ENCODE data around the gene ZNF577. TPM values are rescaled to one million over a fixed set of nuclear protein-coding genes. Genes with fewer than 3 reads are reported as not detected.

The ZNF577 gene
- total RNA-seq, 1 donor from 2014 or later = 6.9 TPM

DNA sequence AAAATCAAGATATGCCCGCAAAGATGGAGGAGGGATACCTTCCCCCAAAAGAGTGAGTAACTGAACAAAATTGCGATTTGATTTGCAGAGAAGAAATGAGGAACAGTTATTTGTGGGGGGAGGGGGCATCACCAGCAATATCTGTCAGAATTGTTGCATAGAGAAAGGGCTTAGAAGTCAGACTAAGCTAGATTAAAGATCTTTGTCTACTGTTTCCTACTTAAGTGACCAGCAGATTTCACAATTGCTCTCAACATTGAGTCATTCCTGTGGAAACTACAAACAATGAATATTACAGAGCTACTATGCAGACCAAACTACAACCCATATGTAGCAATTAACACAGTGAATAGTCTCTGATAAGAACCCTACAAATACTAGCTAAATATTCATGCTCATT, 65.4 kb downstream of the ZNF577 start:
- Mint-ChIP-seq H3K36me3 (ENCODE audit: low read depth) (no peaks in the 10 kb centered on the region), H3K9me3 (peaks cover 59% of the 10 kb centered on the region), H3K27me3 (no peaks in the 10 kb centered on the region), H3K27ac (no peak overlapping the region), H3K4me3 (no peak overlapping the region), H3K4me1 (no peaks in the 10 kb centered on the region)
- intact Hi-C loops (cut with micrococcal nuclease) = no loop called here
- no peak for DNase-seq

DNA sequence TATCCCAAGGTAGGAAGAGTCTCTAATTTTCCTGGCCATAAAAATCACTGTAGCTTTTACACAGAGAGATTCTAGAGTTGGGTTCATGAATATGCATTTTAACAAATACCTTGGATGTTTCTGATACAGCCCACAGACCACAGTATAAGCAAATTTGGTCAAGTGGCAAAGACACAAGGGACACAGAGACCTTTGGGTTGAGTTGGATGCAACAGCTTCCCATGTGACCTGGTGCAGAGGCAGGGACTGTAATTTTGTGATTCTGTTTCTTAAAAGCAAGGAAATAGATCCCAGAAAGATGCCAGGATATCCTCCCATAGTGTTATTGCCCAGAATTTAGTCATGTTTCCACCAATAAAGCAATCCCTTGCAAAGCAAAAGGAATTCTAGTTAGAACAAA, 65.8 kb downstream of the ZNF577 start:
- intact Hi-C loops (cut with micrococcal nuclease) = no loop called here
- H3K27me3 Mint-ChIP-seq = no peaks in the 10 kb centered on the region
- peaks cover 59% of the 10 kb centered on the region for H3K9me3 Mint-ChIP-seq
- H3K4me3 Mint-ChIP-seq = no peak overlapping the region
- no peaks in the 10 kb centered on the region for H3K36me3 Mint-ChIP-seq (ENCODE audit: low read depth)
- H3K4me1 Mint-ChIP-seq = no peaks in the 10 kb centered on the region
- H3K27ac Mint-ChIP-seq = no peak overlapping the region
- no peak for DNase-seq

DNA sequence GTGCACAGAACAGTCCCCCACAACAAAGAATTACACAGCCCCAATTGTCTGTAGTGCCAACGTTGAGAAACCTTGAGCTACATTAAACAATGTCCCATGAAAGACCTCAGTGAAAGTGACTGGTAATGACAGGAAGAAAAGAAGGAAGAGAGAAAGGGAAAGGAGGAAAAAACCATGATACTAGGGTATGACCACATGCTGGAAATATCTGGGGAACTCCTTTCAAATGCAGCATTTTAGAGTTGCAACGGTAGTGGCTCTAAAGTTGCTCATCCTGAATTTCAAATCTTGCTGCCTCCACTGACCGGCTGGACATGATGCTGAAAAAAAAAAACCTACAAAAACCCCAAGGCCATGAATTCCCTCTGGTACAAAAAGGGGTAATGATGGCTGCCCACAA, 66.3 kb downstream of the ZNF577 start:
- Mint-ChIP-seq H3K36me3 (ENCODE audit: low read depth) (no peaks in the 10 kb centered on the region), H3K4me1 (no peaks in the 10 kb centered on the region), H3K27me3 (no peaks in the 10 kb centered on the region), H3K9me3 (peaks cover 55% of the 10 kb centered on the region), H3K27ac (no peak overlapping the region), H3K4me3 (no peak overlapping the region)
- intact Hi-C loops (cut with micrococcal nuclease) = no loop called here
- DNase-seq = no peak

Other genes starting within 250 kb of the ZNF577 start
- gene SIGLEC14, start 241.1 kb downstream of the ZNF577 start, total RNA-seq = not detected in 2 replicates
- 6.7 and 7.0 TPM in 2 replicates for gene SPACA6, start 194.6 kb downstream of the ZNF577 start, total RNA-seq
- not detected in 2 replicates for gene HAS1, start 164.0 kb downstream of the ZNF577 start, total RNA-seq
- not detected in 2 replicates for gene FPR1, start 136.1 kb downstream of the ZNF577 start, total RNA-seq
- not detected in 2 replicates for gene FPR2, start 126.8 kb downstream of the ZNF577 start, total RNA-seq
- gene FPR3, start 92.8 kb downstream of the ZNF577 start, total RNA-seq = not detected in 2 replicates
- gene ZNF649, start 17.1 kb upstream of the ZNF577 start, total RNA-seq = 10.7 and 11.0 TPM in 2 replicates
- 3.5 and 5.0 TPM in 2 replicates for gene ZNF613, start 39.5 kb upstream of the ZNF577 start, total RNA-seq
- gene ZNF350, start 98.9 kb upstream of the ZNF577 start, total RNA-seq = 7.4 and 8.4 TPM in 2 replicates
- 5.9 and 6.9 TPM in 2 replicates for gene ZNF615, start 120.3 kb upstream of the ZNF577 start, total RNA-seq
- gene ZNF614, start 140.4 kb upstream of the ZNF577 start, total RNA-seq = 11.0 and 12.7 TPM in 2 replicates
- 10.8 and 13.8 TPM in 2 replicates for gene ZNF432, start 160.9 kb upstream of the ZNF577 start, total RNA-seq
- 12.5 and 12.9 TPM in 2 replicates for gene ZNF841, start 207.8 kb upstream of the ZNF577 start, total RNA-seq

All from activated CD4-positive, alpha-beta T cell treated with anti-CD3 and anti-CD28 coated beads, Interleukin-2, amount 10 ng/mL, durations not matched to agents 24 days and 14 days (primary cell).